ENCODE results near the gene MEGF6.

GRCh38 chr1:3623441-3624199, 12.3 kb upstream of the MEGF6 start:
- no peak for TF ChIP-seq TEAD4 (IDR thresholded peaks at IDR 0.05; ENCODE audit: low read length)
- no peak for TF ChIP-seq TEAD4 (CRISPR knock-in tag; IDR thresholded peaks at IDR 0.05; ENCODE audit: borderline replicate concordance)
- no peak for TF ChIP-seq ASH1L (IDR thresholded peaks at IDR 0.05; ENCODE audit: borderline replicate concordance, low read depth, partially characterized antibody)
- no peak for TF ChIP-seq ZFPM2 (CRISPR knock-in tag; IDR thresholded peaks at IDR 0.05)
- no peak for TF ChIP-seq CTCF (IDR thresholded peaks at IDR 0.05 in 2 of 3, conservative IDR thresholded peaks at IDR 0.05 in 1 of 3; ENCODE audit: insufficient read depth in 2 of 3, low read depth in 1 of 3, low read length in 3 of 3)
- no peak for TF ChIP-seq DACH1 (IDR thresholded peaks at IDR 0.05; ENCODE audit: partially characterized antibody)
- no peak for TF ChIP-seq POLR2A (conservative IDR thresholded peaks at IDR 0.05)
- TF ChIP-seq E2F6 (IDR thresholded peaks at IDR 0.05; ENCODE audit: borderline replicate concordance in 1 of 2, extremely low read depth in 1 of 2, insufficient read depth in 1 of 2, insufficient read length in 1 of 2, low read depth in 1 of 2, low read length in 1 of 2, poor library complexity in 1 of 2, severe bottlenecking in 1 of 2) = no peak

Measured in K562 (cell line).